Measurements from ENCODE around the gene AOPEP.

Gene AOPEP

DNA sequence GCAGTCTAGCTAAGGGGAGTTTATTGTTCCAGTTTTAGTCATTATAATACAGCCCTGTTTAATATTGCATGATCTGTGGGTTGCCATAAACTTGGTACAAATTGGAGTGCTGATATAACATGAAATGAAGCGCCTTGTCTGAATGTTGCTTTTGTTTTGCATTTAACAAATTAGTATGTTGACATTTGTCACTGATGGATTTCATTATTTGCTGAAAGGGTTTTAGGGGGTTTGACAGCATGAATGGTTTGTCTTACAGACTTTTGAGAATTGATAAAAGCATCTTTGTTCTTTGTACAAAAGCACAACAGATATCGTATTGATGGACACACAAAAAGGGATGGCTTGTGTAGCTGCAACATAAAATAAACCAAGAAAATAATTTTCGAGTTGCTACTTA, 178.3 kb downstream of the AOPEP start:
- H3K27me3 ChIP-seq (ENCODE audit: low read depth, low read length), result no peaks in the 10 kb centered on the region
- H3K4me1 ChIP-seq (ENCODE audit: low read length), result no peaks in the 10 kb centered on the region
- no peaks in the 10 kb centered on the region for H3K36me3 ChIP-seq (replicated peaks; ENCODE audit: low read depth, low read length)
- TF ChIP-seq EZH2phosphoT487 (IDR thresholded peaks at IDR 0.05; ENCODE audit: low read depth), result no peak
- TF ChIP-seq, protein P1, sequence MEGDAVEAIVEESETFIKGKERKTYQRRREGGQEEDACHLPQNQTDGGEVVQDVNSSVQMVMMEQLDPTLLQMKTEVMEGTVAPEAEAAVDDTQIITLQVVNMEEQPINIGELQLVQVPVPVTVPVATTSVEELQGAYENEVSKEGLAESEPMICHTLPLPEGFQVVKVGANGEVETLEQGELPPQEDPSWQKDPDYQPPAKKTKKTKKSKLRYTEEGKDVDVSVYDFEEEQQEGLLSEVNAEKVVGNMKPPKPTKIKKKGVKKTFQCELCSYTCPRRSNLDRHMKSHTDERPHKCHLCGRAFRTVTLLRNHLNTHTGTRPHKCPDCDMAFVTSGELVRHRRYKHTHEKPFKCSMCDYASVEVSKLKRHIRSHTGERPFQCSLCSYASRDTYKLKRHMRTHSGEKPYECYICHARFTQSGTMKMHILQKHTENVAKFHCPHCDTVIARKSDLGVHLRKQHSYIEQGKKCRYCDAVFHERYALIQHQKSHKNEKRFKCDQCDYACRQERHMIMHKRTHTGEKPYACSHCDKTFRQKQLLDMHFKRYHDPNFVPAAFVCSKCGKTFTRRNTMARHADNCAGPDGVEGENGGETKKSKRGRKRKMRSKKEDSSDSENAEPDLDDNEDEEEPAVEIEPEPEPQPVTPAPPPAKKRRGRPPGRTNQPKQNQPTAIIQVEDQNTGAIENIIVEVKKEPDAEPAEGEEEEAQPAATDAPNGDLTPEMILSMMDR (IDR thresholded peaks at IDR 0.05; ENCODE audit: low read depth, low read length), result no peak
- H3K9ac ChIP-seq (ENCODE audit: low read length), result no peak overlapping the region
- H3K4me3 ChIP-seq (ENCODE audit: low read length), result no peak overlapping the region
- H2AFZ ChIP-seq (ENCODE audit: low read depth, low read length), result no peak overlapping the region
- H3K79me2 ChIP-seq (ENCODE audit: low read length), result no peaks in the 10 kb centered on the region
- H4K20me1 ChIP-seq (ENCODE audit: insufficient read depth, low read length), result no peaks in the 10 kb centered on the region
- no peak overlapping the region for H3K4me2 ChIP-seq (ENCODE audit: low read length)
- H3K9me3 ChIP-seq (ENCODE audit: insufficient read depth, low read length), result no peaks in the 10 kb centered on the region
- H3K27ac ChIP-seq (ENCODE audit: low read length), result no peak overlapping the region

DNA sequence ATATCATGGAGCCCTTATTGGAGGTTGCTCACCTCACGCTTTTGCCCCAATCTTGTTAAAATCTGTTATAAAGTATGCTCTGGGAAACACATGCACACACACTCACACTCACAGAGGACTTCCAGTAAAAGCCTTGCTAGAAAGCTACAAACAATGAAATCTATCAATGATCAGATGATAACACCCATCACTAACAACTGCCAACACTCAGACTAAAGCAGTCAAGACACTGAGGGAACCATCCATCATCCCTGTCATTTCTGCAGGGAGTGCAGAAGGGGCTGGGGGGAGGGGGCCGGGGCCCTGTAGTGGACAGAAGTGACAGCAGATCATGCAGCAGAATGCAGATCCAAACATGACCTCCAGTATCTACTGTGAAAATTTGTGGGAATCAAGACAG, 179.1 kb downstream of the AOPEP start:
- Histone ChIP-seq H3K4me3 (ENCODE audit: low read length) (no peak overlapping the region), H3K4me1 (ENCODE audit: low read length) (no peaks in the 10 kb centered on the region), H3K9ac (ENCODE audit: low read length) (no peak overlapping the region), H3K79me2 (ENCODE audit: low read length) (no peaks in the 10 kb centered on the region), H3K27me3 (ENCODE audit: low read depth, low read length) (no peaks in the 10 kb centered on the region), H3K36me3 (replicated peaks; ENCODE audit: low read depth, low read length) (no peaks in the 10 kb centered on the region), H3K4me2 (ENCODE audit: low read length) (no peak overlapping the region), H4K20me1 (ENCODE audit: insufficient read depth, low read length) (no peaks in the 10 kb centered on the region), H3K27ac (ENCODE audit: low read length) (no peak overlapping the region), H3K9me3 (ENCODE audit: insufficient read depth, low read length) (no peaks in the 10 kb centered on the region), H2AFZ (ENCODE audit: low read depth, low read length) (no peak overlapping the region)
- TF ChIP-seq EZH2phosphoT487 (IDR thresholded peaks at IDR 0.05; ENCODE audit: low read depth), result no peak
- TF ChIP-seq, protein P1 (IDR thresholded peaks at IDR 0.05; ENCODE audit: low read depth, low read length), result no peak

DNA sequence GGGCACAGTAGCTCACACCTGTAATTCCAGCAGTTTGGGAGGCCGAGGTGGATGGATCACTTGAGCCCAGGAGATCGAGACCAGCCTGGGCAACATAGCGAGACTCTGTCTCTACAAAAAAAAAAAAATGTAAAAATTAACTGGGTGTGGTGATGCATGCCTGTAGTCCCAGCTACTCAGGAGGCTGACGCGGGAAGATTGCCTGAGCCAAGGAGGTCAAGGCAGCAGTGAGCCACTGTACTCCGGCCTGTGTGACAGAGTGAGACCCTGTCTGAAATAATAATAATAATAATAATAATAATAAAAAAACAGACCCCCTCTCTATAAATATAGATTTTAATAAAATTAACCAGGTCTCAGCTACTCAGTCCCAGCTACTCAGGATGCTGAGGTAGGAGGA, 179.7 kb downstream of the AOPEP start:
- H3K27me3 ChIP-seq (ENCODE audit: low read depth, low read length), result no peaks in the 10 kb centered on the region
- no peak overlapping the region for H3K27ac ChIP-seq (ENCODE audit: low read length)
- no peaks in the 10 kb centered on the region for H3K4me1 ChIP-seq (ENCODE audit: low read length)
- no peak for TF ChIP-seq EZH2phosphoT487 (IDR thresholded peaks at IDR 0.05; ENCODE audit: low read depth)
- TF ChIP-seq, protein P1 (IDR thresholded peaks at IDR 0.05; ENCODE audit: low read depth, low read length), result no peak
- no peak overlapping the region for H2AFZ ChIP-seq (ENCODE audit: low read depth, low read length)
- H4K20me1 ChIP-seq (ENCODE audit: insufficient read depth, low read length), result no peaks in the 10 kb centered on the region
- H3K79me2 ChIP-seq (ENCODE audit: low read length), result no peaks in the 10 kb centered on the region
- H3K4me2 ChIP-seq (ENCODE audit: low read length), result no peak overlapping the region
- H3K9ac ChIP-seq (ENCODE audit: low read length), result no peak overlapping the region
- no peaks in the 10 kb centered on the region for H3K36me3 ChIP-seq (replicated peaks; ENCODE audit: low read depth, low read length)
- no peak overlapping the region for H3K4me3 ChIP-seq (ENCODE audit: low read length)
- H3K9me3 ChIP-seq (ENCODE audit: insufficient read depth, low read length), result no peaks in the 10 kb centered on the region

DNA sequence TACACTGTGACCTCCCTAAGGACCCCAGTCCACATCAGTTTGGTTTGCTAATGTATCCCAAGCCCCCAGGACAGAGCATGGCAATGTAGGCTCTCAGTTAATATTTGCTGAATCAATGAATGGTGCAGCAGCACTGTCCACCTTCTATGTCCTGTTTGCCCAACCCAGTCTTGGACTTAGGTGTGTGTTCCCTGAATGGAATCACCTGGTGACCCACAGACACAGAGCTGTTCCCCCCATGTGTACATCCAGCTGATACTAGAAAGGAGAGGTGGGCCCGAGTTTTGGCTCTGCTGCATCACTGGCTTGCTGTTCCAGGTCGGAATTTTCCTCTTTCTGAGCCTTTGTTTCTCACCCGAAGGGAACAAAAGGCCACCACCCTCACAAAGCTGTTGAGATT, 180.2 kb downstream of the AOPEP start:
- no peaks in the 10 kb centered on the region for H3K9me3 ChIP-seq (ENCODE audit: insufficient read depth, low read length)
- H3K36me3 ChIP-seq (replicated peaks; ENCODE audit: low read depth, low read length), result no peaks in the 10 kb centered on the region
- H3K9ac ChIP-seq (ENCODE audit: low read length), result no peak overlapping the region
- no peaks in the 10 kb centered on the region for H3K4me1 ChIP-seq (ENCODE audit: low read length)
- no peak overlapping the region for H3K4me2 ChIP-seq (ENCODE audit: low read length)
- no peak overlapping the region for H3K4me3 ChIP-seq (ENCODE audit: low read length)
- TF ChIP-seq EZH2phosphoT487 (IDR thresholded peaks at IDR 0.05; ENCODE audit: low read depth), result no peak
- TF ChIP-seq, protein P1 (IDR thresholded peaks at IDR 0.05; ENCODE audit: low read depth, low read length), result no peak
- no peaks in the 10 kb centered on the region for H3K79me2 ChIP-seq (ENCODE audit: low read length)
- H4K20me1 ChIP-seq (ENCODE audit: insufficient read depth, low read length), result no peaks in the 10 kb centered on the region
- H3K27ac ChIP-seq (ENCODE audit: low read length), result no peak overlapping the region
- no peaks in the 10 kb centered on the region for H3K27me3 ChIP-seq (ENCODE audit: low read depth, low read length)
- no peak overlapping the region for H2AFZ ChIP-seq (ENCODE audit: low read depth, low read length)

Data from OCI-LY3 (cell line).